K562 (cell line): Measurements from ENCODE around the gene SCG3. TPM values are rescaled to one million over a fixed set of nuclear protein-coding genes. Genes with fewer than 3 reads are reported as not detected.

Source experiments
- ATAC-seq: fragments of 200-7000 bp; cut with Tn5 transposase; 3 replicates; pipeline ENCODE4 v1.9.1; 2020; ENCODE audit warnings: moderate library complexity
- BruUV-seq: library from RNA; stranded (reverse); fragments of 400-500 nt; replicated peaks from 2 replicates; lab custom pipeline; 2021; lab: Mats Ljungman, UMichigan
- CTCF ChIA-PET: fragments of 300-600 bp; formaldehyde crosslinking; extraction: SDS; loops from one replicate; lab custom pipeline; 2021; ENCODE audit warnings: low intra/inter-chr PET ratio; lab: Yijun Ruan, JAX
- POLR2A ChIA-PET: fragments of 300-600, 350-650 bp; sonication (Branson Sonifier 250); formaldehyde crosslinking; extraction: SDS; loops from one replicate; lab custom pipeline; 2021; ENCODE audit warnings: antibody characterized with exemption, inconsistent platforms; lab: Yijun Ruan, JAX
- DNase-seq, 4 experiments: peaks; one replicate each; pipeline versions ENCODE4 v3.0.0 to v3.0.0-alpha.2; 2011 to 2018; ENCODE audit warnings: low spot score in 3 of 4, mixed read lengths in 3 of 4; ENCODE audit errors: extremely low read depth in 1 of 4
- FAIRE-seq: peaks from 2 replicates; lab custom pipeline; 2011; peaks lifted over from hg19 to GRCh38; lab: Jason Lieb, UNC
- H2AFZ ChIP-seq: 2 replicates; pipeline ENCODE4 v1.6.0; 2011; ENCODE audit warnings: low read depth, low read length, control low read depth, inconsistent platforms
- H3K27ac ChIP-seq: fragments of 200-600 bp; 3 replicates; pipeline ENCODE4 v1.8.0; 2011; ENCODE audit warnings: low read depth, mild to moderate bottlenecking, control low read depth, inconsistent platforms, low read length, moderate library complexity, mixed read lengths; ENCODE audit errors: extremely low read depth
- H3K27me3 ChIP-seq, 2 experiments: fragments of 300-600 bp in 1 of 2; 2 replicates in 1 of 2; 3 replicates in 1 of 2; pipeline versions ENCODE4 v1.6.0 to v1.8.0; 2011; ENCODE audit warnings: inconsistent platforms in 2 of 2, low read length in 2 of 2, mild to moderate bottlenecking in 1 of 2, mixed read lengths in 1 of 2, moderate library complexity in 1 of 2; ENCODE audit not compliant: control insufficient read depth in 2 of 2, insufficient read depth in 2 of 2
- H3K36me3 ChIP-seq: fragments of 300-600 bp; 3 replicates; pipeline ENCODE4 v1.8.0; 2011; ENCODE audit warnings: mild to moderate bottlenecking, low read length, inconsistent platforms; ENCODE audit not compliant: control insufficient read depth, insufficient read depth
- H3K4me1 ChIP-seq, 2 experiments: fragments of 200-600 bp in 1 of 2; replicated peaks in 1 of 2; 2 replicates in 1 of 2; 3 replicates in 1 of 2; pipeline versions ENCODE4 v1.5.1 to v1.8.0; 2011; ENCODE audit warnings: inconsistent platforms in 2 of 2, low read length in 2 of 2, mild to moderate bottlenecking in 1 of 2, mixed read lengths in 1 of 2, moderate library complexity in 1 of 2; ENCODE audit not compliant: control insufficient read depth in 2 of 2, insufficient read depth in 2 of 2
- H3K4me2 ChIP-seq: 2 replicates; pipeline ENCODE4 v1.6.1; 2011; ENCODE audit warnings: low read length, control low read depth, inconsistent platforms, mixed read lengths; ENCODE audit not compliant: insufficient read depth
- H3K4me3 ChIP-seq: fragments of 200-600 bp; sonication (generic), shearing (Covaris generic); 2 replicates; pipeline ENCODE4 v1.5.1; 2016; ENCODE audit warnings: control low read depth, inconsistent platforms
- H3K79me2 ChIP-seq: fragments of 200-600 bp; 3 replicates; pipeline ENCODE4 v1.8.0; 2011; ENCODE audit warnings: low read length, inconsistent platforms; ENCODE audit not compliant: control insufficient read depth, insufficient read depth
- H3K9ac ChIP-seq, 2 experiments: 2 replicates each; pipeline versions ENCODE4 v1.6.0 to v1.6.1; 2011; ENCODE audit warnings: low read depth in 2 of 2, low read length in 2 of 2, control low read depth in 1 of 2, inconsistent platforms in 1 of 2, mild to moderate bottlenecking in 1 of 2, mixed read lengths in 1 of 2; ENCODE audit not compliant: insufficient read depth in 1 of 2
- H3K9me1 ChIP-seq: one replicate; pipeline ENCODE4 v1.6.0; 2011; ENCODE audit warnings: inconsistent platforms, mild to moderate bottlenecking, low read length, moderate library complexity; ENCODE audit not compliant: control insufficient read depth, insufficient read depth
- H3K9me3 ChIP-seq: replicated peaks from 2 replicates; pipeline ENCODE4 v1.5.1; 2011; ENCODE audit warnings: low read depth, low read length, inconsistent platforms; ENCODE audit not compliant: control insufficient read depth, insufficient read depth
- H4K20me1 ChIP-seq: replicated peaks from 2 replicates; pipeline ENCODE4 v1.6.1; 2011; ENCODE audit warnings: low read length, inconsistent platforms, mixed read lengths; ENCODE audit not compliant: control insufficient read depth, insufficient read depth
- ARID3A ChIP-seq: IDR thresholded peaks from 2 replicates; pipeline ENCODE4 v1.6.1; 2012; ENCODE audit warnings: low read depth, low read length, improper control_type of control experiment, borderline replicate concordance
- CGGBP1 ChIP-seq: fragments of 250-450 bp; sonication (Bioruptor Pico); IDR thresholded peaks from 2 replicates; pipeline ENCODE4 v1.9.0; 2021; ENCODE audit warnings: mild to moderate bottlenecking
- CHCHD3 ChIP-seq: fragments of 250-450 bp; sonication (Bioruptor Pico); IDR thresholded peaks from 2 replicates; pipeline ENCODE4 v2.1.2; 2022; ENCODE audit warnings: mild to moderate bottlenecking
- E2F5 ChIP-seq: sonication (generic); formaldehyde crosslinking; IDR thresholded peaks from 2 replicates; pipeline ENCODE4 v1.8.0; 2022; ENCODE audit warnings: mild to moderate bottlenecking, missing genetic modification reagents
- L3MBTL2 ChIP-seq: fragments of 450-650 bp; IDR thresholded peaks from 2 replicates; pipeline ENCODE4 v1.6.1; 2016; ENCODE audit warnings: mild to moderate bottlenecking, moderate library complexity
- MTA1 ChIP-seq: fragments of 450-650 bp; IDR thresholded peaks from 2 replicates; pipeline ENCODE4 v1.6.1; 2017; ENCODE audit warnings: borderline replicate concordance
- NCOA2 ChIP-seq, 2 experiments: fragments of 450-650 bp; IDR thresholded peaks; 2 replicates each; pipeline ENCODE4 v1.6.1; 2018; ENCODE audit warnings: mild to moderate bottlenecking in 2 of 2, moderate library complexity in 1 of 2; ENCODE audit not compliant: partially characterized antibody in 2 of 2
- RFX7 ChIP-seq: fragments of 250-450 bp; sonication (Bioruptor Pico); IDR thresholded peaks from 2 replicates; pipeline ENCODE4 v1.5.1; 2021; ENCODE audit warnings: mild to moderate bottlenecking
- SMARCB1 ChIP-seq: IDR thresholded peaks from 2 replicates; pipeline ENCODE4 v1.6.1; 2011; ENCODE audit warnings: improper control_type of control experiment, low read depth; ENCODE audit not compliant: insufficient read length
- TEAD1 ChIP-seq, 2 experiments: fragments of 450-650 bp in 1 of 2; sonication (generic) in 1 of 2; formaldehyde crosslinking; IDR thresholded peaks; 2 replicates each; pipeline versions ENCODE4 v1.4.0 to v1.8.0; 2020 to 2022; ENCODE audit warnings: mild to moderate bottlenecking in 2 of 2, missing genetic modification reagents in 1 of 2
- ZBTB26 ChIP-seq: fragments of 450-650 bp; formaldehyde crosslinking; IDR thresholded peaks from 2 replicates; pipeline ENCODE4 v1.4.0; 2022; ENCODE audit warnings: missing genetic modification characterization
- ZNF197 ChIP-seq: fragments of 200-800 bp; sonication (Bioruptor generic); IDR thresholded peaks from 2 replicates; pipeline ENCODE4 v1.6.1; 2016; ENCODE audit warnings: low read depth, missing genetic modification characterization, missing compliant biosample characterization
- ZNF263 ChIP-seq: sonication (generic); formaldehyde crosslinking; IDR thresholded peaks from 2 replicates; pipeline ENCODE4 v1.8.0; 2022; ENCODE audit warnings: mild to moderate bottlenecking, missing genetic modification reagents, borderline replicate concordance
- ZNF655 ChIP-seq: fragments of 250-450 bp; sonication (Bioruptor Pico); IDR thresholded peaks from 2 replicates; pipeline ENCODE4 v1.5.0; 2021
- WGBS: fragments of 100-300 bp; shearing (Covaris generic); methylation state at CpG from one replicate; pipeline ENCODE4 v1.1.6; 2016; ENCODE audit warnings: low coverage, mixed read lengths; ENCODE audit not compliant: insufficient coverage; ENCODE audit errors: missing lambda C conversion rate; 5-methylcytosine and 5-hydroxymethylcytosine counted together
- in situ Hi-C: fragments of 300-500 bp; cut with MboI; formaldehyde crosslinking; loops from 4 replicates; pipeline ENCODE4 v1.15.0; 2018; ENCODE audit warnings: inconsistent platforms, mixed read lengths
- intact Hi-C: fragments of 100-400 bp; cut with micrococcal nuclease; formaldehyde crosslinking; loops from 2 replicates; pipeline ENCODE4 v1.14.2; 2022
- polyA plus RNA-seq, 8 experiments: library from polyadenylated mRNA; depleted of rRNA in 4 of 8; stranded (reverse) in 5 of 8; unstranded in 3 of 8; fragments of >200 nt; fragmentation: Nextera tagmentation in 2 of 8; fragmentation: Illumina TruSeq in 1 of 8; extraction: Ambion mirVana in 2 of 8; extraction: Trizol in 1 of 8; gene quantifications; 2 replicates each; pipeline versions ENCODE4 v1.2.1 to v1.2.3, GENCODE V29; 2011 to 2014; ENCODE audit warnings: inconsistent platforms in 1 of 8, missing spikeins in 1 of 8
- total RNA-seq, 7 experiments: library from RNA; depleted of rRNA in 6 of 7; stranded (reverse); fragments of >200 nt in 6 of 7; fragmentation: Illumina TruSeq in 2 of 7; extraction: Trizol in 2 of 7; gene quantifications; 2 replicates each; pipeline versions ENCODE4 v1.2.1 to v1.2.3, GENCODE V29; 2011 to 2021; ENCODE audit warnings: low replicate concordance in 1 of 7
- TF ChIP-seq, protein P1 (sequence below): fragments of 450-650 bp; IDR thresholded peaks from 2 replicates; pipeline ENCODE4 v1.7.1; 2018; ENCODE audit warnings: mild to moderate bottlenecking, low read depth; ENCODE audit not compliant: partially characterized antibody

Gene SCG3
- total and polyA plus RNA-seq, 9 of the 15 experiments (the other 6 are each of a cell fraction or from before 2014, with no cell fraction given): 13.0 to 43.8 (median 21.0) TPM

DNA sequence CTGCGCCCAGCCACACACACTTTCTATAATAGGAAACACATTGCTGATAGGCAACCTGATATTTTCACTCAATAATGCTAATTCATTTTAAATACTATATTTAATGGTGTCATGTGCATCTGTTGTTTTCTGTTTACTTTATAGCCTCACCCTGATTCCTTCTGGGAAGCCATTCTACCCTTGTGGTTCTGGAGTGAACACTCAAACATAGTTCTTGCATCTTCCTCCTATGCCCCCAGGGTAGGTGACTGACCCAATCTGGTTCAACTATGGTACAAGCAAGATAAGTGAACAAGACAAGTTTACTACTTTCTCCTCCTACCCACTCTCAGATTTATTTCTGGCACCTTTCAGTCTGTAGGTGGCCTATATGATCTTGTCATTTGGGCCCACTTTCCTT is 4.3 kb upstream of the SCG3 start:
- POLR2A ChIA-PET: no interaction called here
- WGBS: 90% methylated on average over 1 of the region's 1 CpG
- Histone ChIP-seq H3K4me2 (no peak overlapping the region), H2AFZ (no peak overlapping the region), H3K9ac (no peak overlapping the region), H3K9me3 (no peaks in the 10 kb centered on the region), H3K79me2 (no peaks in the 10 kb centered on the region; the same call in 2 of the 3 replicates), H3K36me3 (no peaks in the 10 kb centered on the region), H3K4me3 (no peak overlapping the region), H3K27ac (no peak overlapping the region), H4K20me1 (no peaks in the 10 kb centered on the region), H3K4me1 (peaks cover 16 to 24% of the 10 kb centered on the region in 2 experiments; a peak in 4 of 5 replicates), H3K27me3 (no peaks in the 10 kb centered on the region), H3K9me1 (no peaks in the 10 kb centered on the region)
- intact Hi-C loops (no loop called here), in situ Hi-C loops (no loop called here)
- CTCF ChIA-PET: no interaction called here
- BruUV-seq: no TSS peak
- DNase-seq: no peak
- TF ChIP-seq CHCHD3 (CRISPR knock-in tag): no peak
- no peak for TF ChIP-seq CGGBP1 (CRISPR knock-in tag)
- no peak for TF ChIP-seq SMARCB1
- TF ChIP-seq, protein P1, sequence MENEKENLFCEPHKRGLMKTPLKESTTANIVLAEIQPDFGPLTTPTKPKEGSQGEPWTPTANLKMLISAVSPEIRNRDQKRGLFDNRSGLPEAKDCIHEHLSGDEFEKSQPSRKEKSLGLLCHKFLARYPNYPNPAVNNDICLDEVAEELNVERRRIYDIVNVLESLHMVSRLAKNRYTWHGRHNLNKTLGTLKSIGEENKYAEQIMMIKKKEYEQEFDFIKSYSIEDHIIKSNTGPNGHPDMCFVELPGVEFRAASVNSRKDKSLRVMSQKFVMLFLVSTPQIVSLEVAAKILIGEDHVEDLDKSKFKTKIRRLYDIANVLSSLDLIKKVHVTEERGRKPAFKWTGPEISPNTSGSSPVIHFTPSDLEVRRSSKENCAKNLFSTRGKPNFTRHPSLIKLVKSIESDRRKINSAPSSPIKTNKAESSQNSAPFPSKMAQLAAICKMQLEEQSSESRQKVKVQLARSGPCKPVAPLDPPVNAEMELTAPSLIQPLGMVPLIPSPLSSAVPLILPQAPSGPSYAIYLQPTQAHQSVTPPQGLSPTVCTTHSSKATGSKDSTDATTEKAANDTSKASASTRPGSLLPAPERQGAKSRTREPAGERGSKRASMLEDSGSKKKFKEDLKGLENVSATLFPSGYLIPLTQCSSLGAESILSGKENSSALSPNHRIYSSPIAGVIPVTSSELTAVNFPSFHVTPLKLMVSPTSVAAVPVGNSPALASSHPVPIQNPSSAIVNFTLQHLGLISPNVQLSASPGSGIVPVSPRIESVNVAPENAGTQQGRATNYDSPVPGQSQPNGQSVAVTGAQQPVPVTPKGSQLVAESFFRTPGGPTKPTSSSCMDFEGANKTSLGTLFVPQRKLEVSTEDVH: no peak
- TF ChIP-seq RFX7: no peak
- TF ChIP-seq MTA1: no peak
- no peak for TF ChIP-seq ARID3A
- TF ChIP-seq ZBTB26: no peak
- TF ChIP-seq TEAD1 (CRISPR knock-in tag; IDR thresholded peaks at IDR 0.05): no peak
- no peak for TF ChIP-seq E2F5 (CRISPR knock-in tag)
- TF ChIP-seq ZNF197 (CRISPR knock-in tag): no peak
- TF ChIP-seq ZNF263 (CRISPR knock-in tag): no peak
- TF ChIP-seq NCOA2 (IDR thresholded peaks at IDR 0.05; ENCODE audit: partially characterized antibody in 2 of 2): no peak
- TF ChIP-seq ZNF655: no peak
- TF ChIP-seq L3MBTL2: no peak
- no peak for ATAC-seq
- no peak for FAIRE-seq
